H9 (cell line): ENCODE measurements around the gene SRP54. TPM values are rescaled to one million over a fixed set of nuclear protein-coding genes. Genes with fewer than 3 reads are reported as not detected.
"Not testable (repeated sequence)": the region's sequence is repeated elsewhere in the genome, so short reads cannot be mapped to it uniquely, and the experiment has no call there.

Experiments used
- DNase-seq: peaks from one replicate; pipeline ENCODE4 v3.0.0-alpha.2; 2017
- H2AFZ ChIP-seq: one replicate; pipeline ENCODE4 v1.6.1; 2013; ENCODE audit warnings: mild to moderate bottlenecking, low read length, control low read depth, moderate library complexity
- H2AK5ac ChIP-seq: 2 replicates; pipeline ENCODE4 v1.6.1; 2013; ENCODE audit warnings: low read length, control low read depth, mixed read lengths; ENCODE audit not compliant: insufficient read length
- H2BK120ac ChIP-seq: one replicate; pipeline ENCODE4 v1.6.1; 2013; ENCODE audit warnings: low read depth, mild to moderate bottlenecking, low read length, control low read depth, inconsistent platforms; ENCODE audit not compliant: poor library complexity, severe bottlenecking
- H2BK12ac ChIP-seq: 2 replicates; pipeline ENCODE4 v1.6.1; 2013; ENCODE audit warnings: low read length, control low read depth, mixed read lengths, low read depth; ENCODE audit not compliant: insufficient read length
- H2BK15ac ChIP-seq: 2 replicates; pipeline ENCODE4 v1.6.1; 2013; ENCODE audit warnings: low read depth, low read length, control low read depth
- H2BK20ac ChIP-seq: one replicate; pipeline ENCODE4 v1.6.1; 2013; ENCODE audit warnings: low read depth, mild to moderate bottlenecking, low read length, control low read depth, inconsistent platforms; ENCODE audit not compliant: poor library complexity, severe bottlenecking
- H2BK5ac ChIP-seq: 2 replicates; pipeline ENCODE4 v1.6.1; 2013; ENCODE audit warnings: low read length, control low read depth, mixed read lengths; ENCODE audit not compliant: insufficient read length
- H3K14ac ChIP-seq: 2 replicates; pipeline ENCODE4 v1.6.1; 2013; ENCODE audit warnings: low read length, control low read depth; ENCODE audit not compliant: insufficient read depth
- H3K18ac ChIP-seq: 2 replicates; pipeline ENCODE4 v1.6.1; 2013; ENCODE audit warnings: low read depth, mild to moderate bottlenecking, mixed read lengths, low read length, control low read depth; ENCODE audit not compliant: insufficient read length
- H3K23ac ChIP-seq: 2 replicates; pipeline ENCODE4 v1.6.1; 2013; ENCODE audit warnings: low read length, control low read depth, mixed read lengths, low read depth; ENCODE audit not compliant: insufficient read length
- H3K23me2 ChIP-seq: 2 replicates; pipeline ENCODE4 v1.6.1; 2013; ENCODE audit warnings: low read depth, mild to moderate bottlenecking, mixed read lengths, low read length, control low read depth; ENCODE audit not compliant: insufficient read length, poor library complexity, severe bottlenecking
- H3K27ac ChIP-seq: 2 replicates; pipeline ENCODE4 v1.5.1; 2013; ENCODE audit warnings: low read length, control low read depth, mixed read lengths, low read depth; ENCODE audit not compliant: insufficient read length
- H3K27me3 ChIP-seq: 2 replicates; pipeline ENCODE4 v1.6.1; 2013; ENCODE audit warnings: low read length, control low read depth, inconsistent platforms; ENCODE audit not compliant: insufficient read depth
- H3K4ac ChIP-seq: 2 replicates; pipeline ENCODE4 v1.6.1; 2013; ENCODE audit warnings: low read depth, mild to moderate bottlenecking, control low read depth, inconsistent platforms, low read length, moderate library complexity
- H3K4me1 ChIP-seq: 2 replicates; pipeline ENCODE4 v1.6.1; 2013; ENCODE audit warnings: low read length, control low read depth, inconsistent platforms; ENCODE audit not compliant: insufficient read depth
- H3K4me2 ChIP-seq: 2 replicates; pipeline ENCODE4 v1.6.1; 2013; ENCODE audit warnings: low read length, control low read depth, mixed read lengths; ENCODE audit not compliant: insufficient read length, insufficient read depth
- H3K56ac ChIP-seq: 2 replicates; pipeline ENCODE4 v1.6.1; 2013; ENCODE audit warnings: low read depth, mild to moderate bottlenecking, mixed read lengths, low read length, control low read depth; ENCODE audit not compliant: insufficient read length
- H3K79me1 ChIP-seq: 2 replicates; pipeline ENCODE4 v1.6.1; 2013; ENCODE audit warnings: low read depth, mild to moderate bottlenecking, moderate library complexity, low read length, control low read depth, inconsistent platforms; ENCODE audit not compliant: insufficient read depth, poor library complexity, severe bottlenecking
- H3K79me2 ChIP-seq: 2 replicates; pipeline ENCODE4 v1.6.1; 2013; ENCODE audit warnings: low read length, control low read depth, inconsistent platforms; ENCODE audit not compliant: insufficient read depth
- H3K9ac ChIP-seq: 2 replicates; pipeline ENCODE4 v1.6.1; 2013; ENCODE audit warnings: low read length, control low read depth, mixed read lengths; ENCODE audit not compliant: insufficient read length; ENCODE audit errors: extremely low read depth
- H3K9me3 ChIP-seq: one replicate; pipeline ENCODE4 v1.6.1; 2013; ENCODE audit warnings: low read depth, low read length, inconsistent platforms; ENCODE audit not compliant: control insufficient read depth
- H3T11ph ChIP-seq: one replicate; pipeline ENCODE4 v1.6.1; 2013; ENCODE audit warnings: mild to moderate bottlenecking, low read length, control low read depth, inconsistent platforms
- H4K20me1 ChIP-seq: one replicate; pipeline ENCODE4 v1.6.1; 2013; ENCODE audit not compliant: control insufficient read depth, insufficient read length, insufficient read depth
- H4K5ac ChIP-seq: 2 replicates; pipeline ENCODE4 v1.6.1; 2013; ENCODE audit warnings: low read depth, mild to moderate bottlenecking, mixed read lengths, low read length, control low read depth; ENCODE audit not compliant: insufficient read length
- H4K8ac ChIP-seq: replicated peaks from 2 replicates; pipeline ENCODE4 v1.6.1; 2013; ENCODE audit warnings: low read length, control low read depth, mixed read lengths, low read depth; ENCODE audit not compliant: insufficient read length
- H4K91ac ChIP-seq: 2 replicates; pipeline ENCODE4 v1.6.1; 2013; ENCODE audit warnings: low read depth, mild to moderate bottlenecking, moderate library complexity, mixed read lengths, low read length, control low read depth; ENCODE audit not compliant: insufficient read length
- H3K27ac Mint-ChIP-seq, 3 experiments: 2 replicates in 2 of 3; 3 replicates in 1 of 3; pipeline ENCODE4 v1.8.0; 2020 to 2021; ENCODE audit warnings: mixed read lengths in 3 of 3, mild to moderate bottlenecking in 1 of 3, moderate library complexity in 1 of 3
- H3K27me3 Mint-ChIP-seq: 2 replicates; pipeline ENCODE4 v1.8.0; 2021; ENCODE audit warnings: low read depth, mild to moderate bottlenecking, moderate library complexity, mixed read lengths
- H3K36me3 Mint-ChIP-seq, 3 experiments: 2 replicates in 2 of 3; 3 replicates in 1 of 3; pipeline ENCODE4 v1.8.0; 2020 to 2021; ENCODE audit warnings: low read depth in 3 of 3, mixed read lengths in 3 of 3; ENCODE audit not compliant: insufficient read depth in 1 of 3
- H3K4me1 Mint-ChIP-seq, 2 experiments: 2 replicates each; pipeline ENCODE4 v1.8.0; 2020; ENCODE audit warnings: mixed read lengths in 2 of 2
- H3K4me3 Mint-ChIP-seq, 2 experiments: 2 replicates in 1 of 2; 3 replicates in 1 of 2; pipeline ENCODE4 v1.8.0; 2020 to 2021; ENCODE audit warnings: mild to moderate bottlenecking in 2 of 2, mixed read lengths in 2 of 2, moderate library complexity in 1 of 2
- H3K9me3 Mint-ChIP-seq, 2 experiments: 2 replicates in 1 of 2; 3 replicates in 1 of 2; pipeline ENCODE4 v1.8.0; 2020; ENCODE audit warnings: mild to moderate bottlenecking in 2 of 2, mixed read lengths in 2 of 2, moderate library complexity in 1 of 2
- WGBS: extraction: QIAGEN DNeasy Blood & Tissue Kit; methylation state at CpG from one replicate; pipeline ENCODE4 v1.1.7; 2013; ENCODE audit warnings: missing lambda C conversion rate, low lambda C conversion rate, mixed read lengths; ENCODE audit not compliant: insufficient read length; ENCODE audit errors: extremely low coverage; 5-methylcytosine and 5-hydroxymethylcytosine counted together
- total RNA-seq: library from RNA; stranded (reverse); gene quantifications from 2 replicates; pipeline ENCODE4 v1.2.1, GENCODE V29; 2021
- TF ChIP-seq, protein P1 (sequence below): fragments of 200-600 bp; sonication (generic); conservative IDR thresholded peaks from 3 replicates; pipeline ENCODE4 v1.8.0; 2021; ENCODE audit warnings: antibody characterized with exemption, mild to moderate bottlenecking

Gene SRP54
- total RNA-seq, 1 experiment from 2014 or later = 57.7 TPM

GRCh38 chr14:35034440-35034833, 51.6 kb downstream of the SRP54 start:
- H3K79me2 ChIP-seq = no peaks in the 10 kb centered on the region
- no peak overlapping the region for H3K9ac ChIP-seq
- H3K9me3 Mint-ChIP-seq = peaks cover 26 to 31% of the 10 kb centered on the region in 2 experiments
- TF ChIP-seq, protein P1, sequence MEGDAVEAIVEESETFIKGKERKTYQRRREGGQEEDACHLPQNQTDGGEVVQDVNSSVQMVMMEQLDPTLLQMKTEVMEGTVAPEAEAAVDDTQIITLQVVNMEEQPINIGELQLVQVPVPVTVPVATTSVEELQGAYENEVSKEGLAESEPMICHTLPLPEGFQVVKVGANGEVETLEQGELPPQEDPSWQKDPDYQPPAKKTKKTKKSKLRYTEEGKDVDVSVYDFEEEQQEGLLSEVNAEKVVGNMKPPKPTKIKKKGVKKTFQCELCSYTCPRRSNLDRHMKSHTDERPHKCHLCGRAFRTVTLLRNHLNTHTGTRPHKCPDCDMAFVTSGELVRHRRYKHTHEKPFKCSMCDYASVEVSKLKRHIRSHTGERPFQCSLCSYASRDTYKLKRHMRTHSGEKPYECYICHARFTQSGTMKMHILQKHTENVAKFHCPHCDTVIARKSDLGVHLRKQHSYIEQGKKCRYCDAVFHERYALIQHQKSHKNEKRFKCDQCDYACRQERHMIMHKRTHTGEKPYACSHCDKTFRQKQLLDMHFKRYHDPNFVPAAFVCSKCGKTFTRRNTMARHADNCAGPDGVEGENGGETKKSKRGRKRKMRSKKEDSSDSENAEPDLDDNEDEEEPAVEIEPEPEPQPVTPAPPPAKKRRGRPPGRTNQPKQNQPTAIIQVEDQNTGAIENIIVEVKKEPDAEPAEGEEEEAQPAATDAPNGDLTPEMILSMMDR = no peak
- H3K23me2 ChIP-seq = no peaks in the 10 kb centered on the region
- H3K4me2 ChIP-seq = no peak overlapping the region
- peaks cover 26 to 46% (median 40%) of the 10 kb centered on the region in 3 experiments for H3K36me3 Mint-ChIP-seq
- no peak overlapping the region for H3K56ac ChIP-seq
- H3K27ac ChIP-seq = no peak overlapping the region
- H2BK5ac ChIP-seq = no peak overlapping the region
- no peak overlapping the region for H2AFZ ChIP-seq
- H2AK5ac ChIP-seq = no peak overlapping the region
- H2BK12ac ChIP-seq = no peak overlapping the region
- H3K23ac ChIP-seq = no peak overlapping the region
- H3K27ac Mint-ChIP-seq = no peak overlapping the region
- no peaks in the 10 kb centered on the region for H3K9me3 ChIP-seq
- H3K4me1 Mint-ChIP-seq = no peaks in the 10 kb centered on the region
- DNase-seq = no peak
- H2BK20ac ChIP-seq = no peak overlapping the region
- no peaks in the 10 kb centered on the region for H3K79me1 ChIP-seq
- peaks cover 3% of the 10 kb centered on the region; the same call in 1 of the 2 replicates for H3K27me3 Mint-ChIP-seq
- H3T11ph ChIP-seq = no peak overlapping the region
- H3K18ac ChIP-seq = no peak overlapping the region
- no CpG with 5 or more reads among the region's 5 CpGs for WGBS
- H3K27me3 ChIP-seq = no peaks in the 10 kb centered on the region
- H2BK120ac ChIP-seq = no peak overlapping the region
- no peak overlapping the region for H2BK15ac ChIP-seq
- no peaks in the 10 kb centered on the region for H3K4me1 ChIP-seq
- H4K8ac ChIP-seq = no peak overlapping the region
- no peaks in the 10 kb centered on the region for H4K20me1 ChIP-seq
- H3K14ac ChIP-seq = no peak overlapping the region
- H4K5ac ChIP-seq = no peak overlapping the region
- no peak overlapping the region for H3K4ac ChIP-seq
- no peak overlapping the region for H3K4me3 Mint-ChIP-seq
- H4K91ac ChIP-seq = no peak overlapping the region

DNA sequence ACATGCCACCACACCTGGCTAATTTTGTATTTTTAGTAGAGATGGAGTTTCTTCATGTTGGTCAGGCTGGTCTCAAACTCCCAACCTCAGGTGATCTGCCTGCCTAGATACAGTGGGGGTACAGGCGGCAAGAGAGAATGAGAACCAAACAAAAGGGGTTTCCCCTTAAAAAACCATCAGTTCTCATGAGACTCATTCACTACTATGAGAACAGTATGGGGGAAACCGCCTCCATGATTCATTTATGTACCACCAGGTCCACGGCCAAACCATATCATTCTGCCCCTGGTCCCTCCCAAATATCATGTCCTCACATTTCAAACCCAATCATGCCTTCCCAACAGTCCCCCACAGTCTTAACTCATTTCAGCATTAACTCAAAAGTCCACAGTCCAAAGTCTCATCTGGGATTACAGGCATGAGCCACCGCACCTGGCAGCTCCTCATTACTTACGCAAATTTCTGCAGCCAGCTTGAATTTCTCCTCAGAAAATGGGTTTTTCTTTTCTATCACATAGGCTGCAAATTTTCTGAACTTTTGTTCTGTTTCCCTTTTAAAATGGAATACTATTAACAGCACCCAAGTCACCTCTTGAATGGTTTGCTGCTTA, 52.3 kb downstream of the SRP54 start:
- not testable (repeated sequence) for H3K56ac ChIP-seq, H3K9ac ChIP-seq, H3K4me2 ChIP-seq, H3K4ac ChIP-seq, H3K27ac Mint-ChIP-seq, H3T11ph ChIP-seq, H3K27me3 ChIP-seq, H2BK20ac ChIP-seq, H2AFZ ChIP-seq, H3K18ac ChIP-seq, H4K5ac ChIP-seq, H3K27ac ChIP-seq, H2BK120ac ChIP-seq, H4K20me1 ChIP-seq, DNase-seq, H2BK12ac ChIP-seq, H3K79me2 ChIP-seq, H4K8ac ChIP-seq, H3K9me3 ChIP-seq, H2BK5ac ChIP-seq, H3K4me3 Mint-ChIP-seq, H3K14ac ChIP-seq, H3K23me2 ChIP-seq, H3K23ac ChIP-seq, H3K4me1 Mint-ChIP-seq, H2BK15ac ChIP-seq, H2AK5ac ChIP-seq, H4K91ac ChIP-seq, H3K27me3 Mint-ChIP-seq, H3K4me1 ChIP-seq, H3K79me1 ChIP-seq
- peaks cover 23 to 43% (median 37%) of the 10 kb centered on the region in 3 experiments for H3K36me3 Mint-ChIP-seq
- H3K9me3 Mint-ChIP-seq = peaks cover 26 to 31% of the 10 kb centered on the region in 2 experiments
- WGBS = no CpG with 5 or more reads among the region's 5 CpGs
